Measurements from ENCODE around the gene PRR15L.

The PRR15L gene

DNA sequence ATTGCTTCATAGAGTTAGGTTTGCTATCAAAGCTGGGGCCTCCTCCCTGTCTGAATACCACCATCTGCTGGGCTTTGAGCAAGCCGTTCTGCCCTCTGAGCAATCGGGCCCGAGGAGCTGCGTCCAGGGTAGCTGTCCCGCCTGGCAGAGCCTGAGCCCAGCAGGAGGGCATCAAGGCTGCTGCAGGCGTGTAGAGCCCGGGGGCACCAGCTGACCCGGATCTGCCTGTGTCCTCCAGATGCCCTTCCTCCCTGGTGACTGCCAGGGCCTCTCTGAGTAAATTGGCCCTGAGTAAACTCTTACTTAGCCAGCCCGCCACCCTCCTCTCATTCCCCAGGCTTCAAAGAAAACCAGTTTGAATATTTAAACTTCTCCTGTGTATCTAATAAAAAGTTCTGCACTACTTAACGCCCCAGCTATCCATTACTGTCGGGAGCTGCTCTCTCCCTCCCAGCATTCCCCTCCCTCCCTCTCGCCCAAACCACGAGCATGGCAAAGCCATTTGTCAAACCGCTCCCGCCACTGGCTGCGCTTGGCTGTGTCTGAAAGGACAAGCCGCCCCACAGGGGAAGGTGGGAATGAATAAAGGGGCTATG, 29.7 kb upstream of the PRR15L start:
- DNase-seq, result no peak

DNA sequence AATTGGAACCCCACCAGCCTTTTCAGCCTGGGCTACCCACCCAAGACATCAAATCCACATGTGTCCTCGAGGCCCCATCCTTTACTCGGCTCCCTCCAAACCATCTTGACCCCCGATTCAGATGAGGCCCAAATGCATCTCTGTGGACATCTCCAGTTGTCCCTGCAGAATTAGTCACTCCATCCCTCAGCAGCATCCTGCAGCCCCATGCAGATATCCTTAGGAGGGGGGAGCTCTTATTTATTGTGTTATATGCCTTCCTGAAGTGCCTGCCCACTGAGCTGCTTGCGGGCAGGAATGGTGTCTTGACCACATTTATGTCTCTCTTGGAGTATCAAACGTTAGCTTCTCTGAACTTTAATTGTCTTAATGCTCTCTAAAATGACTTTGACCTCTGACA, 28.8 kb upstream of the PRR15L start:
- DNase-seq, result no peak

DNA sequence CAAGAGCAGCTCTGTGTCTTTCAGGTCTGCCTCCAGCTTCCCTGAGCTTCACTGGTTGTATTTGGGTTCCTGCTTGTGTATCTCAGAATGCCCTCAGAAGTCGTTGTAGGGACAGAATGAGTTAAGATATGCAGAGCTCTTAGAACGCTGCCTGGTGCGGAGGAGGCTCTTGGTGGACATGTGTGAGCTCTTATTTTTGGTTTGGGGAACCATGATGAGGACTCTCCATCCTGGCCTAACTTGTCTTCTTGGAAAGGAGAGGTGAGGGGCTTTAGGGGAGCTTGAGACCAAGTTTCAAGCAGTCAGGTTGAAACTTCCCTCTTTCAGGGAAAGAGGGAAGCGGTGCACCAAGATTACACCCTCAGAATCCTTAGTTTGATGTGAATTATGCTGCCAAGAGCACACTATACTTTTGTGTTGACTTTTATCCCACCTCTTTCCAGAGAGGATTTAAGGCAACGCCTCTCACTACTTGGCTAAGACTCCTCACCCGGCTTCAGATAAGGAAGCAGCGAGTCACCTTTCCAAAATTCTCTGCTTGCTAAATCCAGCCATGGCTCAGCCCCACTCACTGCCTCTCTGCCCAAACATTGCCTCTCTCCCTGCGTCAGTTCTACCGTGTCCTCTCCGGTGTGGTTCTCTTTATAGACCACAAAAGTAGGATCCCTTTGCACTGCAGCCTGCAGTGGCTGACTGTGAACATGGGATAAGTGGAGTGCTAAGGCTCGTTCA, 26.0 kb upstream of the PRR15L start:
- no peak for DNase-seq

DNA sequence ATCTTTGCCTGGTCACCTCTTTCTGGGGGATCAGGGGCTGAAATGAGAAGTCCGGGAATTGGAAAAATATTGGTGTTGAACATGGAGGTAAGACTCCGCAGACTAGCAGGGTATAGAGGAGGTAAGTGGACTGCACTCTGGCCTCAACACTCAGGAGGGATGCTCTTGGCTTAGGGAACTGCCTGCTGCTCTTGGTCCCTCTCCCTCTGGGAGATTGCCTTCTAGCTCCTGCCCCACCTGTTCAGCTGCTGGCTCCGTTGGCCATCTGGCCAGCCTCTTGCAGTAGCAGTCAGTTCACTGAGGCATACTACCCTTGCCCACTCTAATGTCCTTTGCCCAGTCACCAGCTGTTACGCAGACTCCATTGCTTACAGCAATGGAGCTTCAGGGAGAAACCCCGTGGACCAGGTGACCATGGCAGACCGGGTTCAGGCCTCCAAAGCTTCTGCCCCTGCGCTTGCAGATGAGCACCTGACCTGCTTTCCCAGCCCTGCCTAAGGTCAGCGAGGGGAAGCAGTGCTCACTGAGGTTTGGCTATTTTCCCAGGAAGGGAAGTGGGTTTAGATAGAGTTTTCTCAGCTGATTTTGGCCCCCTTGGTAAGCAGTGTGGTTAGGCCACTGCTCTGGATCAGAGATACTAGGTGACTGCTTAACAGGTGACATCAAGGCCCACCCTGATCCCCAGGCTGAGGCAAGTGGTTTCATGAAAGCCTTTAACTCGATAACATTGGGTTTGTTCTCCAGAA, 25.1 kb upstream of the PRR15L start:
- no peak for DNase-seq

DNA sequence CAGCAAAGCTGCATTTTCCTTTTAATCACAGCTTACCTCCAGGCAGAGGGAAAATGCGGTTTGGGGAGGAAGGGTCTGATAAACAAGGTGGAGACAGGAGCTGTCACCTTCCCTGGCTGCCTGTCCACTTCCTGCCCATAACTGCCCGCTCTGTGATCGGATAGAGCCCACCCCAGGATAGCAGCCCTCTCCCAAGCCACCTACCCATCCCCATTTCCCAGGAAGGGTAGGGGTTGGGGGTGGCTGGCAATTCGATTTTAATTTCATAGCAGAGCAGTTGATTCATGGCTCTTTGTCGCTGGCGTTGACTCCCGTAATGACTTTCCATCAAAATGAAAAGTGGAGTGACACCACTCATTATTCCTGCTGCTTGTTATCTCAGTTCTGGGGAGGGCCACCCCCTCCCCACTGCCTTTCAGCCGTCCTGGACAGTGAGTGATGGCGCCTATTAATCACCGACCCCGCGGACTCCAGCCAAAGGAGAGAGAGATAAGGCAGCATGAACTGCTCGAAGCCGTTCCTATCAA, 24.5 kb upstream of the PRR15L start:
- no peak for DNase-seq

DNA sequence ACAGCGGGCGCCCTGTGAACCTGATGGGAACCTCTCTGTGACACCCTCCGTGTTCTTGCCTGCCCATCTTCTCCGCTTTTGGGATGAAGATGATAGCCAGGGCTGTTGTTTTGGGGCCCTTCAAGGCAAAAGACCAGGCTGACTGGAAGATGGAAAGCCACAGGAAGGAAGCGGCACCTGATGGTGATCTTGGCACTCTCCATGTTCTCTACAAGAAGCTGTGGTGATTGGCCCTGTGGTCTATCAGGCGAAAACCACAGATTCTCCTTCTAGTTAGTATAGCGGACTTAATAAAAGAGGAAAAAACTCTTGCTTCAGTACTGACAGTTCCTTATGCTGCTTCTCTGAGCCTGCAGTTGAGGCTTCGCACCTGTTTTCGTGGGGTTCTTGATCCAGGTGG, 23.8 kb upstream of the PRR15L start:
- DNase-seq, result no peak

DNA sequence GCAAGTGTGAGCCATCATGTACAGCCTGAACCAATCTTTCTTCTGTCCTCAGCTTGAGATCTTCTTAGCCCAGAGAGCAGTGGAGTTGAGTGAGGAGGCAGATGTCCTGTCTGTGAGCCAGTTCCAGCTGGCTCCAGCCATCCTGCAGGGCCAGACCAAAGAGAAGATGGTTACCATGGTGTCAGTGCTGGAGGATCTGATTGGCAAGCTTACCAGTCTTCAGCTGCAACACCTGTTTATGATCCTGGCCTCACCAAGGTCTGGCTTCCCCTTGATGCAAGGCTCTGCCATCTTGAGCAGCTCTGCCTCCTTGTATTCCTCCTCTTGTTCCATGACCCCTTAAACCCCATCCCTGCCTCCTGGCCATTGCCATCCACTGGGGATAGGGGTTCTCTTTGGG, 22.9 kb upstream of the PRR15L start:
- no peak for DNase-seq

DNA sequence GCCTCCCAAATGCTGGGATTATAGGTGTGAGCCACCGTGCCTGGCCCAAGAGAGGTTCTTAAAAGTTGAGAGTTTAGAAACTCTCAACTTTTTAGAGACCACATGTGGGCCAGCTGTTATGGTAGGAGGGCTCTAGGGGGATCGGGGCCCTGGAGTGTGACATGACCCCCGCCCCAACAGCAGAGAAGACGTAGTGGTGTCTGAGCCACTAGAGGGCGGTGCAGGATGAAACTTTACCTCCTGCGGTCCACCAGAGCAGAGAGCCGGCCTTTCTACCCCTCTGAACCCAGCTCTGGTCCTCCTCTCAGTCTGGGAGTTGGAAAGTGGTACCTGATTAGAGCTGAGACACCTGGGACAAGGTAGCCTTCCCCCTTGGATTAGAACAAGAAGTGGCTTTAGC, 20.6 kb upstream of the PRR15L start:
- DNase-seq, result peak; percentile 44 to 51

DNA sequence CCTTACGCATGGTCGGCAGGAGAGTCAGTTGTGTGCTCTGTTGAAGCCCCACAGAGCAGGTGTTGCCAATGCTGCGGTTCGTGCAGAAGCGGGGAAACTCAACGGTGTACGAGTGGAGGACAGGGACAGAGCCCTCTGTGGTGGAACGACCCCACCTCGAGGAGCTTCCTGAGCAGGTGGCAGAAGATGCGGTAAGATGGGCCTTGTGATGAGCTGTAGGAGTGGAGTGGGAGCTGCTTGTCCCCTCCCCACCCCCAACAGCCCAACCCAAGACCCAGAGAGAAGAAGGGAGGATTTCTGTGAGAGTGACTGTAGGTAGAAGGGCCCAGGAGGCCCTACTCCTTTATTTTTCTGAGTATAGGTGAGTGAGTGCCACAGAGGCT, 18.1 kb upstream of the PRR15L start:
- no peak for DNase-seq

DNA sequence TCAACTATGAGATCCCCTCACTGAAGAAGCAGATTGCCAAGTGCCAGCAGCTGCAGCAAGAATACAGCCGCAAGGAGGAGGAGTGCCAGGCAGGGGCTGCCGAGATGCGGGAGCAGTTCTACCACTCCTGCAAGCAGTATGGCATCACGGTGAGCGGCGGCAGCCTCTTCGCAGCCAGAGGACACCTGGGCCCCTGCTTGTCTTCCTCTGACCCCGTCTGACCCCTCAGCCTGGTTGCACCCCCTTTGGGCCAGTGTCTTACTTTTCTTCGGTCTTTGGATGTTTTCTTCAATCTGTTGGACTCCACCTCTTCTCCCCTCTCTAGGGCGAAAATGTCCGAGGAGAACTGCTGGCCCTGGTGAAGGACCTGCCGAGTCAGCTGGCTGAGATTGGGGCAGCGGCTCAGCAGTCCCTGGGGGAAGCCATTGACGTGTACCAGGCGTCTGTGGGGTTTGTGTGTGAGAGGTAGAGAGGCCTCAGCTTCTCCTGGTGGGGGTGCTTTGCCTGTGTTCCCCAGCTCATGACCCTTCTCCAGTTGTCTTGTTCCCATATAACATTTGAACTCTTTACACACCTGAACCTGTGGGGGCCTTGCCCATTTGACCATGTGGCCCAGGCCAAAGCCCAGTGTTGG, 17.6 kb upstream of the PRR15L start:
- no peak for DNase-seq

DNA sequence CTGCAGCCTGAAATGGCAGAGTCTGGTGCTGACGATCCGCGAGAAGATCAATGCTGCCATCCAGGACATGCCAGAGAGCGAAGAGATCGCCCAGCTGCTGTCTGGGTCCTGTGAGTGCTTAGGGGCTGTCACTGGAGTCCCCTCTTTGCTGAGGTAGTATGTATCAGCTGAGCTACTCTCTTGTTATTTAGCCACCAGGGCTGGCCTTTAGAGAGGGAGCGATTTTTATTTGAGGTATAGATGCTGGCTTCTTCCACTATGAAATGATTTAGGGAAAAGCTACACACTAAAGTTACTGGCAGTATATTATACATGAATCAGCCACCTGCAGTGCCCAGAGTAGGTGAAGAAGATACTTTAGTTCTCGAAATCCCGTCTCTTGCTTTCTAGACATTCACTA, 15.9 kb upstream of the PRR15L start:
- no peak for DNase-seq

DNA sequence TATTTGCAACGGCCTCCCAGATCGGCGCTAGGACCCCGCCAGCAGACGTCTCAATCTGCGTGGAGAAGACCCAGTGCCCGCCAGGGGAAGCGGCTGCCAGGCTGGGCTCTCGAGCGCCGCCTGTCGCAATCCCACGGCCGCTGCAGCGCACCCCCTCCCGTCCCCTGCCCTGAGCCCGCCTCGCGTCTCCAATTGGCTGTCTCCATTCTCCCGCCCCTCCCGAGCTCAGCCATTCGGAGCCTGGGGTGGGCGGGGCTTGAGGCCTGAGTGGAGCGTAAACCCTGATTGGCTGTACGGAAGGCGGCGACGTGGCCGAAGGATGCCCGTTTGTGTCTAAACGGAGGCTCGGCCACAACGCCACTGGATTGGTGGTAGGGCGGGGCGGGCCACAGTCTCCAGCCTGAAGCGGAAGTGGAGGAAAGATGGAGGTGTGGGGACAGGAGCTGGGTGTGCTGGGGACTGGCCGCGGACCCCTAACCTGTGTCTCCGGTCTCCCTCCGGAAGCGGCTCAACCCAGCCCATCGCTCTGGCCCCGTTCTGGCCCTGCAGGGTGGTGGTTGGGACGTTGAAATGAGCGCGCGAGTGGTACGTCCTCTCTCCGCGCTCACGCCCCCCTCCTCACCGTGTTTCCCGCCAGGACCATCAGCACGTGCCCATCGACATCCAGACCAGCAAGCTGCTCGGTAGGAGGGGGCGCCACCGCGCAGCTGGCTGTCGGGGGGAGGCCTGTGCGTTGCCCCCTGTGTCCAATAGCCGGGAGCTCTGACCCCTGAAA, 13.2 kb upstream of the PRR15L start, which contains the start of gene CDK5RAP3:
CDK5RAP3 (plus strand) TSS at position 389 of the 775 bp plus-strand sequence; CDS start at position 423, 34 bp downstream.
- DNase-seq, result peak; percentile 100

DNA sequence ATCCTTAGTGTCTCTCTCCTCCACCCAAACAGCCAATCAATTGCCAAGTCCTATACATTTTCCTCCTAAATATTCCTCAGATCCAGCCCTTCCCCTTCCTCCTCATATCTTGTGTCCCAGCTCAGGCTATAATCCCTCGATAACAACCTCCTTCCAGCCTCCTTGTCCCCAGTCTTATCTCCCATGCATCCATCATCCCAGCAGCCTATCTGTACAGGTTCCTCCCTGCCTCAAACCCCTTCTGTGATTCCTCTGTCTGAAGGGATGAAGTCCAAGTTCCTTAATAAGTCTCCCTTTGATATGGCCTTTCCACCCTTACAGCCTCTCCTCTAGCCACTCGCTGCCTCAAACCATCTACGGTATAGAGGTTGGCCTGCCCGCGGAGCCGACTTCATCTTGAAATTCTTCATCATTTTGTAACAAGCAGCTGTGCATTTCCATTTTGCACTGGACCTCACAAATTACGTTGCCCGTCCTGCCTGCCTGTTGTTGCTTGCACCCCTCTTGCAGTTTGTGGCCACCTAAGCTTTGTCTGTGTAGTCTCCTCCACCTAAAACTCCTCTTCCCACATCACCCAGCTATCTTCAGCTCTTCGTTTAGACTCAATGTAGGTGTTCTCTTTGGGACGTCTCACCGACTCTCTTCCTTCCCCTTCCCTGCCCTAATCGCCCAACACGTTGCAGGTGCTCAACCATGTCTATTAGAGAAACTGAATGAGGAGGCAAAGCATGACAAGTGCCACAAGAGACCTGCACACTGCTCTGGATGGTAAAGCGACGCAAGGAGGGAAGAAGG, 12.4 kb upstream of the PRR15L start:
- no peak for DNase-seq

DNA sequence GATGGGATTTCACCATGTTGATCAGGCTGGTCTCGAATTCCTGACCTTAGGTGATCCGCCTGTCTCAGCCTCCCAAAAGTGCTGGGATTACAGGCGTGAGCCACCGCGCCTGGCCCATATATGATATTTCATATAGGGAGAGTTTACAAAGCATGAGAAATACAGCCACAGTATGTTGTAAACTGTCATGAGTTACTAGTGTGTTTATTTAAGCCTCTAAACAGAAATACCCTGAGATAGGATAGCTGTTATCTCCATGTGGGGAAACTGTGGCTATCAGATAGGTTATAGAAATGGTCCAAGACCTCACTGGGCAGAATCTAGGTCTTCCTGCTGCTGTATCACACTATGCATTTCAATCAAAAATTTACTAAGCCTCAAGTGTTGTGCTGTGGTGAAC, 11.2 kb upstream of the PRR15L start:
- no peak for DNase-seq

DNA sequence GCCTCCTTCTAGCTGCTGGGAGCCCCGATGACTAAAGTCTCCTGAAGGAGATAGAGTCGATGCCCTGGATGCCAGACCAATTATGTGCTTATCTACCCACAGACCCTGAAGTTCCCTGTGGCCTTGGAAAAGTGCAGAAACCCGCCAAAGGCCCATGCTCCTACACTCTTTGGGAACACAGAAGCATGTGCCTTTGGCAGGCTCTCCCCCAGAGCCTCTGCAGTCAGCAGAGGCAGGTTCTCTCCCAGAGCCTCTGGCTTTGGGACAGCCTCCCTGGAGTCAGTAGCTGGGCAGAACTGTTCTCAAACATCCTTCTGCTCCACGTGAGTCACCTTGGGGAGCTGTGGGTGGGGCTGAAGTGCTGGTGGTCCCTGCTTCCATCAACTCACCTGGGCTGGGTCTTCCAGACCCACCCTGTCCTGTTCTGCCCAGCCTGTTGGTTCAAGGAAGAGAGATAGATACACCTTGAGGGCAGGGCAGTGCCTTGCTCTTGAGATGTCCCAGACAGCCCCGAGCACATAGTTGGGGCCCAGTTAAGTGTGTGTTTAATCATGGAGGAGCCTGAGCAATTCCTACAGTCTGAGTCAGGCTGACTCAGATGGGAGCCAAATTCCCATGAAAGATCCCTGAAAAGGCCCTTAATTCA, 10.0 kb upstream of the PRR15L start:
- no peak for DNase-seq

DNA sequence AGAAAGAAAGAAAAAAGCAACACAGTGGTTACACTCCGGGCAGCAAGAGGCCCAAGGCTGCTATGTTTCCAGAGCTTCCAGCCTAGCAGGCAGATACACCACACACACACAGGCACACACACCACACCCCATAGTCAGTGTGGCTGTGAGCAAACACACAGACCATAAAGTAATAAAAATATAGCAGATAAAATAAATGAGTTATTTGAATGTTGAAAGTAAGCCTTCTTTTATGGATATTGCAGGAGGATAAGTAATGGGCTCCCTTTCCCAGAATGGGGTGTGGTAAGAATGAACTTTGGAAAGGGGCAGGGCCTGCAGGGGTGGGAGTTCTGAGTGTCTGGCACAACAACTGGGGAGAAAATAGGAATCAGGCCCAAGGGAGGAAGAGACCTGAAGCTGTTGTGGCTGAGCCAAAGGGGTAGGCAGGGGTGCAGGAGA, 8.4 kb upstream of the PRR15L start:
- no peak for DNase-seq

DNA sequence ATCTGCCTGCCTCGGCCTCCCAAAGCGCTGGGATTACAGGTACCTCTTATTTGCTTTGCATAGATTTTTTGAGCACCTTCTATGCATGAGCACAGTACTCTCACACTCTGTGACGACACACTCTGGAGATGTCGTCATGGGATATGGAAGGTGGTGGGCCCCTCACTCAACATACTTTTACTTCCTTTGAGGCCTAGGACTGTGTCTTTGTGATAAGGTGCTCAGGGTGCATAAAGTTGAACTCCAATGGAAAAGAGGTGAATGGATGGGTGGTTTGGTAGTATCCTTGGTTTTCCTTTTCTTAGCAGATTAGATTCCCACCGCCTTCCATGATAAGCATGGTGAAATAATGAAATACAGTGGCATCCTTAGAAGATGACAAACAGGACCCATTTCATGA, 7.2 kb upstream of the PRR15L start:
- no peak for DNase-seq

DNA sequence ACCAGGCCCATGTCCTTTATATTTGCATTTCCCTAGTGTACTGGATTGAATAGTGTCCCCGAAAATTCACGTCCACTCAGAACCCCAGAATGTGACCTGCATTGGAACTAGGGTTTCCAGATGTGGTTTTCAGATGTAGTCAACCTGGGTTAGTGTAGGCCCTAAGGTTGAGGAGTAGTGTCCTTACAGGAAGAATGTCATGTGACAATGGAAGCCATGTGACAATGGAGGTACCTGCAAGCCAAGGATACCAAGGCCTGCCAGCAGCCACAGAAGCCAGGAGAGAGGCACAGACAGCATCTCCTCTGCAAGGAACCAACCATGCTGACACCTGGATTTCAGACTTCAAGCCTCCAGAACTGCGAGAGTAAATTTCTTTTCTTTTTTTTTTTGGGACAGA, 5.2 kb upstream of the PRR15L start:
- no peak for DNase-seq

DNA sequence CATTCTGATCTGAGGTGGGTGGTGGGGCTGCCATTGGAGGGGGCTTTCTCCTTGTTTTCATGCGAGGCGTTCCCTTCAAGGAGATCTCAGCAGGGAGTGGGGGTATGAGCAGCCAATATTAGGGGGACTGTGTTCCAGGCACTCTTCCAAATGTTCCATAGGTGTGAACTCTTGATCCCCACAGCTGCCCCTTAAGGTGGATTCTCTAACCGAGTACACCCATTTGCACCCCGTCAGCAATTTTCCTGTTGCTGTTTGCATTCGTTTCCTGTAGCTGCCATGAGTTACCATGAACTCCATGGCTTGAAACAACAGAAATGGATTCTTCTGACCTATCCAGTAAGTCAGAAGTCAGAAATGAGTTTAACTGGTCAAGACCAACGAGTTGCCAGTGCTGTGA, 3.7 kb upstream of the PRR15L start:
- no peak for DNase-seq

DNA sequence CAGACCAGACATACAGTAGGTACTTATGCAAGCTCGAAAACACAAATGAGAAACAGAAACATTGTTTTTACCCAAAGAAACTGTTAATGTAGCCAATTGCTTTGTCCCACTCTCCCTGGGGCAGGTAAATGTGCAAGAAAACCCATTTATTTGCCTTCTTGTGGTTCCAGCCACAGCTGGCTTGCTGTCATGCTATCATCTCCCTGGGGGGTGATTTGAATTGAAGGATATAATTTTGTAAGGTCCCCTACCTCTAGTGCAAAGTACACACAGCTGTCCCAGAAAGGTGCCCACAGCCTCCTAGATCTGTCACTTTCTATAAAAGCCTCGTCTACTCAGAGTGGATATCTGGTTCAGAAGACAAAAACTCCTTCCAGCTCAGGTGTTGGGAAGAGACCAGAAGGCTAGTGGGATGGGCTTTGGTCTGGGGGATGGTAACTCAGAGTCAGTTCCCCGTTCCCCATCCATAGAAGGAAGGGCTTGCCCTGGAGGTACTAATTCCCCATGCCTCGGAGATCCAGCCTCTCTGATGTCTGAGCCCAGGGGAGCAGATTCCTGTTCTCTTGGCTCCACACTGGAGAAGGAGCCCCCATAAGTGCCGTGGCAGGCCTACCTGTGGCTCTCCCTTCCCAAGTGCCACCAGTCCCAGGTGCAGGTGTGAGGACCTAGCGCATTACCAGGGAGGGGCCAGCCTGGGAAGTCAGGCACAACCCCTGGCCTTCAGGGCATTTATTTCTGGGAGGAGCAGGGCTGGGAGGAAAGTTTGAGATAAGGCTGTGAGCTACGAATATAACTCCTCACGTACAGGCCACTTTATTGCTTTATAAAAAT, 2.4 kb upstream of the PRR15L start:
- DNase-seq, result no peak
